KOPT-K1 (cell line): Measurements from ENCODE around the gene HSD17B12.

Source experiments
- H3K27ac ChIP-seq: fragments of 200-600 bp; sonication (generic); 2 replicates; pipeline ENCODE4 v1.5.1; 2016; ENCODE audit warnings: antibody characterized with exemption, mild to moderate bottlenecking, low read depth, low read length; ENCODE audit not compliant: poor library complexity, severe bottlenecking
- H3K36me3 ChIP-seq: fragments of 200-600 bp; sonication (generic); 2 replicates; pipeline ENCODE4 v1.5.1; 2017; ENCODE audit warnings: antibody characterized with exemption, mild to moderate bottlenecking, low read length, moderate library complexity; ENCODE audit not compliant: insufficient read depth
- H3K9me3 ChIP-seq: fragments of 200-600 bp; sonication (generic); 2 replicates; pipeline ENCODE4 v1.5.1; 2017; ENCODE audit warnings: antibody characterized with exemption, low read length, mild to moderate bottlenecking; ENCODE audit not compliant: insufficient read depth, poor library complexity, severe bottlenecking

Gene HSD17B12

DNA sequence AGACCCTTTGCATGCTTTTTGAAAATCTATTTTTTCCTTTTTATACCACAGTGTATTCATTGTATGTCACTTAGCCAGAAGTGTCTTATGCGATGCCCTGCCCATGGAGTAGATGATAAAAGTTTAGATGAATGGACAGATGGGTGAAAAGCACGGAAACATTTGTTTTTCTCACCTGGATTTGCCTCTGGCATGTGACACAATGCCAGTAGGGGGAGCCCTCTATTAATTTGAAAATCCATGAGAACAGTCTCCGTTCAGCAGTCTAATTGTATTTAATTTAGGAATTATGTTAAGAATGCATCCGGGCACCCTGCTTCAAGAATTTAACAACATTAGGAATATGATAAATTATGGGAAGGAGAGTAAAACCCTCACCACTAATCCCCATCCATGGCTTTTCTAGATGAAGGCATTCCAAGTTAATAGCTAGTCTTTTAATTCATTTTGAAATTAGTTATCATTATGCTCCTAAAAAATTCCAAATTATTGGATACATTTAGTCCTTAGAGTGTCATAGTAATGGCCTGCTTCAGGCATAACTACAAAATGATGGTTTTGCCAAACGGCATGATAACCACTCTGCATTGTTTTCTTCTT is 144.8 kb downstream of the HSD17B12 start:
- H3K27ac ChIP-seq, result no peak overlapping the region
- peaks cover 4% of the 10 kb centered on the region; the same call in 1 of the 2 replicates for H3K36me3 ChIP-seq
- H3K9me3 ChIP-seq, result no peaks in the 10 kb centered on the region

DNA sequence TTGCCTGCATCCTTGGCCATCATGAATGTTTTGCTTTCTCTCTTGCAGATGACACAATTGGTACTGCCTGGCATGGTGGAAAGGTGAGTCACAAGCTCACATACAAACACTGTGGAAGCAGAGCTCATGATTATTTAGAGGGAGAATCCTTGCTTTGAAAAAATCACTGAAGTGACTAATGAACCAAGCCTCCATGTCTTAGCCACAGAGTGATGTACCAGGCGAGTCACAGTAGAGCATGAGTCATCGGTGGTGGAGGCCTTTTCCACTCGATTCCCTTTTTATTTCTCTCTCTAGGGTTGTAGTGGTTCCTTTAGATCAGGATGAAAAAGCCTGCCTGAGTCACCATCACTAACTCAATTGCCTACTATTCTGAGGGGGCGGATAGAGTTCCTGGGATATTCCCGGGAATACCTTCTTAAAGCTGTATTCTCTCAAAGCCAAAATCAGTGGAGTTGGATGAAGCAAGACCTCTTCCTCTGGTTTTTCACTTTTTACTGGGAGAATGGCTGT is 150.4 kb downstream of the HSD17B12 start:
- Histone ChIP-seq H3K9me3 (no peaks in the 10 kb centered on the region), H3K36me3 (peaks cover 23% of the 10 kb centered on the region), H3K27ac (no peak overlapping the region)

DNA sequence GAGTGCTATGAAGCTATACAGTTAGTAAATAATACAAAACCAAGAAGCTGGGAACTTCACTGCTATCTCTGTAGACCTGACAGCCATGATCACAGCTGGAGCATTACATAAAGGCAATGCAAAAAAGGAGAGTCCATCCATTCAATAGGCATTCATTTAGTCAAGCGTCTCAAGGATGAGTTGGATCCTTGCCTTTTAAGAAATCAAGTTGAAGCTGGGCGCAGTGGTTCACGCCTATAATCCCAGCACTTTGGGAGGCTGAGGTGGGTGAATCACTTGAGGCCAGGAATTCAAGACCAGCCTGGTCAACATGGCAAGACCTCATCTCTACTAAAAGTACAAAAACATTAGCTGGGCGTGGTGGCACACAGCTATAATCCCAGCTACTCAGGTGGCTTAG is 152.0 kb downstream of the HSD17B12 start:
- H3K36me3 ChIP-seq, result peaks cover 23% of the 10 kb centered on the region

DNA sequence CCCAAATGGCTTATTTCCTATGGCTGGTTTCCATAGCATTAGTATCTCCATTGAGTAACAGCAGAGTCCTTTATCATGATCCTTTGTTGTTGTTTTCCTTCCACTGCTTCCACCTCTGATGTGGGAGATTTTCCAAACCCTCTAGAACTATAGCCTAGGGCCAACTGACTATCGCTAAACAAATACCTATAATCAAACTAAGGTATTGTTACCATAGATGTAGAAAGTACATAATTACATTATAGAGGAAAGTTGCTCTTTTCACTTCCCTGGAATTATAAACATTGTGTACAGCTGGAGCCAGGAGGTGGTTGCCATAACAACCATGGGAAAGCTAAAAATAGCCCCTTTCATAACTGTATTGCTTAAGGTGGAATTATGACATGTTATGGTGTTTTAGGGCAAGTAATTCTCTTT is 153.1 kb downstream of the HSD17B12 start:
- H3K27ac ChIP-seq, result no peak overlapping the region
- H3K36me3 ChIP-seq, result peaks cover 25% of the 10 kb centered on the region
- no peaks in the 10 kb centered on the region for H3K9me3 ChIP-seq

More for the DNA sequence above, 152.0 kb downstream of the HSD17B12 start:
- H3K9me3 ChIP-seq, result no peaks in the 10 kb centered on the region
- H3K27ac ChIP-seq, result no peak overlapping the region

DNA sequence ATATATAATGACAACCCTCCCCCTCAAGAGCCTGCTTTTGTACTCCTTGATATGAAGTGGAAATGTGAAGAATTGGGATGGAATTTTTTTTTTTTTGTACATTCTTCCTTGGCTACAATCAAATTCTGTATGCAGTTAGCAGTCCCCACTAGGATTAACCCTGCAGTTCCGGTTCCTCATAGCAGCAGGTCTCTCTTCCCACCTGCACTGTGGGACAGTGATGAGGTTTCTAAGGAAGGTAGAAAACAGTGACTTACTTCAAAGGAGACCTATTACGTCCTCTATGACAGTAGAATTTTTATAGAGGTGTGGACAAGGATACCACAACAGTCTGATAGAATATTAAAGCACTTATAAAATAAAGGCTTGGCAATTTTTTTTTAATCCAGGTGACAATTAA is 153.7 kb downstream of the HSD17B12 start:
- Histone ChIP-seq H3K9me3 (no peaks in the 10 kb centered on the region), H3K27ac (no peak overlapping the region), H3K36me3 (peaks cover 28% of the 10 kb centered on the region)

DNA sequence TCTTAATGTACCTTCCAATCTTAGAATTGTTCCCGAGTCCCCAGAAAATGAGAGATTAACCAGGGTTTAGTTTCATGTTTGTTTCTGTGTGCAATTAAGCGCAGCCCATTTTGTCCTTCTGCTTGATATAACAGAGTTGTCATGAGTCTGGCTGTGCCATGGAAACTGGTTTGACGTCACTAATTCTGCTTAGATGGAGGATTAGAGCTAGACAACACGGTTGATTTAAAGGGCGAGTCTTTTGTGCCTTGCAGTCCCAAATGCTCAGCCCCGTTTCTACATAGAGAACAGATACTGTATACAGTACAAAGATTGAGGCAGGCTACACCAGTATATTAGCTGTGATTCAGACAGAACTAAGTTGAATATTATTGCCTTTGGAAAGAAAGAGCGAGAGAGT is 154.6 kb downstream of the HSD17B12 start:
- Histone ChIP-seq H3K9me3 (no peaks in the 10 kb centered on the region), H3K36me3 (peaks cover 33% of the 10 kb centered on the region), H3K27ac (no peak overlapping the region)

DNA sequence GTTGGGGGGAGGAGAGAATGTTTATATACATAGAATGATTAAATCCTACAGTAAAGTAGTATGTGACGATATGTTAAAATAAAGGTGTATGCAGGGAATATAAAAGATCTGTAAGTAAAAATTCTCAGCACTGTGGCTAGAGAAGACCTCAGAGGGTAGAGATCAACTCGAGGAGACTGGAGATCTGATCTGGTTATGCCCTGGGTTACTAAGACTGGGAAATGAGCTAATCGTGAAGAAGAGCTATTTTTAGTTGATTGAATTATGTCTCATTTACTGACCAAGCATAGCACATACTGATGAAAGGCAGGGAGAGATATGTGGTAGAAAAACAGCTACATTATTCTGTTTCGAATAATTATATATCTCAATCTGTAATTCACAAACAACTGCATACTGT is 157.3 kb downstream of the HSD17B12 start:
- no peak overlapping the region for H3K27ac ChIP-seq
- H3K9me3 ChIP-seq, result no peaks in the 10 kb centered on the region
- H3K36me3 ChIP-seq, result peaks cover 33% of the 10 kb centered on the region

DNA sequence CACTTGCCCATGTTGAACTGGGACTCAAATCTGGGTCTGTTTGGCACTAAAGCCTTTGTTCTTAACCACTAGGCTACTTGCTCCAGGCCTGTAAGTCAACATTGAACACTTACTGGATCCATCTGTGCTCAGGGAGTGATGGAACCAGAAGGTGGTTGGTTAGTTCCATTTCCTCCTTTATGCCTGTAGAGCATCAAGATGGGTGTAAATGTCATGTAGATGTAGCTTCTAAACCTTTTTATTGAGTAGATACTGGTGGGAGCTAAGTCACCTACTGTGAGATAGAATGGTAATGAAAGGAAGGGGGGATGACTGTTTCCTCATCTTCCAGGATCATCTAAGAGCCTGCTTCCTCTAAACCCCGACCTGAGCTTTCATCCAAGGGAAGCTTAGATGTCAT is 161.5 kb downstream of the HSD17B12 start:
- no peak overlapping the region for H3K27ac ChIP-seq
- no peaks in the 10 kb centered on the region for H3K9me3 ChIP-seq
- H3K36me3 ChIP-seq, result peaks cover 34% of the 10 kb centered on the region

DNA sequence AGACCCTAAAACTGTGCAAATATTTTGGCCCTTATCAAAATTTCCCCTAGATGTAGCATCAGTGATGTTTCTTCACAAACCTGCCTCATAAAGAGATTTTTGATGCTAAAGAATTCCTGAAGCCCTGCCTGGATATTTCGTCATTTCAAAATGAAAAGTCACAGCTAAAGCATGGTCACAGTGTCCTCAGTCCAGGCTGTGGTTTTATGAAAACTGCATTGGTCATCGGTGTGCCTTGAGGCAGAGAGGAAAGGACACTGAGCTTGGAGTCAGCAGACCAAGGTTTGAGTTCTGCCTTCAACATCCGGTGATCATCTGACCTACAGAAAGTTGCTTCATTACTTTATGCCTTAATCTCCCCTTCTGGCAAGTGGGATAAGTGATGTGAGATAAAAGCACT is 165.3 kb downstream of the HSD17B12 start:
- Histone ChIP-seq H3K9me3 (no peaks in the 10 kb centered on the region), H3K36me3 (peaks cover 19% of the 10 kb centered on the region; the same call in 1 of the 2 replicates), H3K27ac (no peak overlapping the region)

DNA sequence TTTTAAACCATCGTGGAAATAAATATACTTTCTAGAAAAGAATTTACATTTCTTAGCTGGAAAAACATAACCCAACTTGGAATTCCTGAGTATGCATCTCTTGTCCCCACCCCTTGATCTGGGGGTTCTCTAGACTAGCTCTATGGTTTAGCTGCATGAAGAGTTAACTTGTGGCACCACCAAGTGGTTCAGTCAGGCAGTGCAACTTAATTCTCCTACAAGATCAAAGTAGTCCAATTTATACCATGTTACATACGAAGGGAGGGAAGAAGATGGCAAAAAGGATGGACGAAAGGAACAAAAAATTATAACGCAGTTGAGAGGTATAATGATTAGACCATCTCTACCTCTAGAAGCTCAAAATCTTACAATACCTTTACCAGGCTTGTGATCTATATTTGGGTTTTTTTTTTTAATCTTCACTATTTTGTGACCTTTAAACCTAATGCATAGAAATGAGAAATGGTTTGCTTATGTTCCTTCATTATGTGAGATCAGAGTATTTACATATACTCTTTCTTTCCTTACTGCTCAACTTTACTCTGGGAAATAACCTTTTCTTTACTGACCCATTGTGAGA is 171.6 kb downstream of the HSD17B12 start:
- no peak overlapping the region for H3K27ac ChIP-seq
- H3K36me3 ChIP-seq, result peaks cover 33% of the 10 kb centered on the region
- H3K9me3 ChIP-seq, result no peaks in the 10 kb centered on the region

DNA sequence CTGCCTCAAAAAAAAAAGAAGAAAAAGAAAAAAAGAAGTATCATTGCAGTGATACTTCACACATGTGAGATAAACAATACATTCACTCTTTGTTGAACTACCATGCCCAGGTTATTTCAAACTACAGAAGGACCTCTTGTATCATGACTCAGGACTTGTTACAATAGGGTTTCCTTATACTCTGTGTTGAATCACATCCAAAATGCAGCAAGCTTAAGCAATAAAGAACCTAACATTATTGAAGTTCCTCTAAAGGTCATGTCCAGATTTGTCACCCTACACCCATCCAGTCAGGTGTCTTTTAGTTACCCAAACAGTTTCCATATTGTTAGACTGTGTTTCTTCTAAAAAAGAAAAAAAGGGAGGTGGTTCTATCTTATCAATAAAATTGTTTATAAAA is 173.2 kb downstream of the HSD17B12 start:
- Histone ChIP-seq H3K27ac (no peak overlapping the region), H3K9me3 (no peaks in the 10 kb centered on the region), H3K36me3 (peaks cover 33% of the 10 kb centered on the region)

DNA sequence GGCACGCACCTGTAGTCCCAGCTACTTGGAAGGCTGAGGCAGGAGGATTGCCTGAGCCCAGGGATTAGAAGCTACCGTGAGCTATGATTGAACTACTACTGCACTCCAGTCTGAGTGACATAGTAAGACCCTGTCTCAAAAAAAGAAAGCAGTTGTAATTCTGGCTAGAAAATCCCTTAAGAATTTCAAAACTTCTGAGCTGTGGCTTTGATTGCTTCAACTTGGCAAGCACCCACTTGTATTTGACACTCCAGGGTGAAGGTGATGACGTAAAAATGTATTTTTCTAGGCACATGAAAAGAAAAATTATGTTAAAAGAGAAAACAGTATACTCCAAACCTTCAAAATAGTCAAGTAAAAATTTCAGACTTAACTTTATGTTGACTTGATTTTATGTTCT is 176.5 kb downstream of the HSD17B12 start:
- no peaks in the 10 kb centered on the region for H3K9me3 ChIP-seq

DNA sequence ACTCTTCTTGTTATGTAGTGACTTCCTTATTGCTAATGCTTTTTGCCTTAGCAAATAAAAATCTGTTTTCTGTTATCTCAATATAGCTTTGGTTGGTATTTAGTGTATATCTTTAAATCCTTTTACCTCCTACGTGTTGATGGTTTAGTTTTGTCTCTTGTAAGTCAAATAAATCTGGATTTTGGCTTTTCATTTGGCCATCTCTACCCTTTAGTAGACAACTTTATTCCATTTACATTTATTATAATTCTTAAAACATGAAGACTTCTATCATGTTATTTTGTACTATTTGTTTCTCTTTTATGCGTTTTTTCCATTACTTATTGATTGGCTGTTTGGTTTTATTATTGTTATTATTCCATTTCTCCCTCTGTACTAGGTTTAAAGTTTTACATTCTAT is 180.6 kb downstream of the HSD17B12 start:
- peaks cover 5% of the 10 kb centered on the region for H3K36me3 ChIP-seq
- H3K27ac ChIP-seq, result no peak overlapping the region
- no peaks in the 10 kb centered on the region for H3K9me3 ChIP-seq

More for the DNA sequence above, 176.5 kb downstream of the HSD17B12 start:
- peaks cover 33% of the 10 kb centered on the region for H3K36me3 ChIP-seq
- H3K27ac ChIP-seq, result no peak overlapping the region

DNA sequence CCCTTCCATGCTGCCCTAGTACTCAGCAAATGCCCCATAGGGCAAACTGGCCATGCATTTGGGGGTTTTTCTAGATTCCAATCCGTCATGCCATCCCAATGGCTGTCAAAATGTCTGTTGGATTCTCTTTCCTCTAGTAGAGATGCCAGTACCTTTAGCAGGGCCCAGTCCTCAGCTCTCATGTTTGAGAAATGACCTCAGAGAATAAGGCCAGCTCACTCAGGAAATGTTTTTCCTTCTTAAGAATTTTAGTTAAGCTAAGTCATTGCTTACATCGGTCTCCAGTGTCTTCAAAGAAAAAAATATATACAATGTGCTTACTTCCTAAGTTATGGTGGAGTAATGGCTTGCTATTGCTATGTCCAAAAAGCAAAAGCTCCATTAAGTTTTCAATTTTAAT is 186.0 kb downstream of the HSD17B12 start:
- no peaks in the 10 kb centered on the region for H3K9me3 ChIP-seq
- no peak overlapping the region for H3K27ac ChIP-seq
- no peaks in the 10 kb centered on the region for H3K36me3 ChIP-seq

DNA sequence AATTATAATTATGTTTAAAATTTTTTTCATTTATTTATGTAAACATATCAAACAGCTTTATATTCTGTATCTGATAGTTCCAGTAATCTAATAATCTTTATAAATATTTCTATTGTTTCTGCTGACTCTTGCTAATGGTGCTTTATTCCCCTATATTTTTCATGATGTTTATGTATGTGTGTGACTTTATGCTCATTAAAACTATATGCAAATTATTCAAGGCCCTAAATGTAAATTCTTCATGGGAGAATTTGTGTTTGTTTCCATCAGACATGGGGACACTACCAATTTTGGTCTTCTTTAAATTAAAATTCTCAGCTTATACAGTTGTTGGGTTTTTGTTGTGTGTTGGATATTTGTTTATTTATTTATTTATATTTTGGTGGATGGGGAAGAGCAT is 186.4 kb downstream of the HSD17B12 start:
- H3K9me3 ChIP-seq, result no peaks in the 10 kb centered on the region
- no peaks in the 10 kb centered on the region for H3K36me3 ChIP-seq
- H3K27ac ChIP-seq, result no peak overlapping the region
